ENCODE results near the gene ZNF549. TPM values are rescaled to one million over a fixed set of nuclear protein-coding genes. Genes with fewer than 3 reads are reported as not detected.

Gene ZNF549
- total and polyA plus RNA-seq, 10 of the 15 experiments (the other 5 are each of a cell fraction or from before 2014, with no cell fraction given) = 0.73 to 4.0 (median 2.3) TPM

Other genes with a start within 250 kb of the ZNF549 start
Only the 7 nearest of the 24 such genes appear.
- 0.44 and 0.68 TPM in 2 replicates for gene VN1R1, start 70.2 kb upstream of the ZNF549 start, total RNA-seq (2014; rRNA removed)
- gene VN1R1, start 70.2 kb upstream of the ZNF549 start, total RNA-seq (2014; rRNA removed; fragmentation: Illumina TruSeq; extraction: Trizol) = 0.40 and 0.41 TPM in 2 replicates
- 0.35 and 0.49 TPM in 2 replicates for gene VN1R1, start 70.2 kb upstream of the ZNF549 start, total RNA-seq (2021)
- 0.49 and 0.61 TPM in 2 replicates for gene VN1R1, start 70.2 kb upstream of the ZNF549 start, polyA plus RNA-seq (2011; rRNA removed)
- 0.37 and 0.95 TPM in 2 replicates for gene VN1R1, start 70.2 kb upstream of the ZNF549 start, polyA plus RNA-seq (2014; fragmentation: Illumina TruSeq; extraction: Trizol)
- gene VN1R1, start 70.2 kb upstream of the ZNF549 start, polyA plus RNA-seq (2014; fragmentation: Nextera tagmentation; extraction: Ambion mirVana) = under 1 TPM; 0.07 to 0.13 TPM
- gene VN1R1, start 70.2 kb upstream of the ZNF549 start, polyA plus RNA-seq (2014; rRNA removed) = 0.19 and 0.28 TPM in 2 replicates
- under 1 TPM in 1 of 2 experiments, not detected in 1; 0.17 TPM for gene VN1R1, start 70.2 kb upstream of the ZNF549 start, polyA plus RNA-seq (2016; fragmentation: Nextera tagmentation; extraction: Ambion mirVana)
- gene ZNF772, start 49.8 kb upstream of the ZNF549 start, total RNA-seq (2014; rRNA removed) = 8.7 and 9.4 TPM in 2 replicates
- gene ZNF772, start 49.8 kb upstream of the ZNF549 start, total RNA-seq (2014; rRNA removed; fragmentation: Illumina TruSeq; extraction: Trizol) = 7.2 and 7.3 TPM in 2 replicates
- 5.1 and 5.9 TPM in 2 replicates for gene ZNF772, start 49.8 kb upstream of the ZNF549 start, total RNA-seq (2021)
- 3.9 and 5.5 TPM in 2 replicates for gene ZNF772, start 49.8 kb upstream of the ZNF549 start, polyA plus RNA-seq (2011; rRNA removed)
- 3.7 and 4.4 TPM in 2 replicates for gene ZNF772, start 49.8 kb upstream of the ZNF549 start, polyA plus RNA-seq (2014; fragmentation: Illumina TruSeq; extraction: Trizol)
- gene ZNF772, start 49.8 kb upstream of the ZNF549 start, polyA plus RNA-seq (2014; fragmentation: Nextera tagmentation; extraction: Ambion mirVana) = under 1 TPM; 0.42 to 0.98 TPM
- gene ZNF772, start 49.8 kb upstream of the ZNF549 start, polyA plus RNA-seq (2014; rRNA removed) = 3.0 and 3.2 TPM in 2 replicates
- gene ZNF772, start 49.8 kb upstream of the ZNF549 start, polyA plus RNA-seq (2016; fragmentation: Nextera tagmentation; extraction: Ambion mirVana) = 1 to 10 TPM; 3.3 to 3.7 TPM
- 8.7 and 9.5 TPM in 2 replicates for gene ZNF419, start 39.6 kb upstream of the ZNF549 start, total RNA-seq (2014; rRNA removed)
- 6.9 and 7.2 TPM in 2 replicates for gene ZNF419, start 39.6 kb upstream of the ZNF549 start, total RNA-seq (2014; rRNA removed; fragmentation: Illumina TruSeq; extraction: Trizol)
- gene ZNF419, start 39.6 kb upstream of the ZNF549 start, total RNA-seq (2021) = 6.2 and 7.3 TPM in 2 replicates
- gene ZNF419, start 39.6 kb upstream of the ZNF549 start, polyA plus RNA-seq (2011; rRNA removed) = 12.8 and 16.3 TPM in 2 replicates
- 5.8 and 7.7 TPM in 2 replicates for gene ZNF419, start 39.6 kb upstream of the ZNF549 start, polyA plus RNA-seq (2014; fragmentation: Illumina TruSeq; extraction: Trizol)
- 1 to 10 TPM in 1 of 2 experiments, under 1 TPM in 1; 0.98 to 1.8 TPM for gene ZNF419, start 39.6 kb upstream of the ZNF549 start, polyA plus RNA-seq (2014; fragmentation: Nextera tagmentation; extraction: Ambion mirVana)
- gene ZNF419, start 39.6 kb upstream of the ZNF549 start, polyA plus RNA-seq (2014; rRNA removed) = 7.6 and 8.0 TPM in 2 replicates
- 1 to 10 TPM; 4.6 to 7.7 TPM for gene ZNF419, start 39.6 kb upstream of the ZNF549 start, polyA plus RNA-seq (2016; fragmentation: Nextera tagmentation; extraction: Ambion mirVana)
- gene ZNF773, start 27.4 kb upstream of the ZNF549 start, total RNA-seq (2014; rRNA removed) = 9.1 and 11.4 TPM in 2 replicates
- gene ZNF773, start 27.4 kb upstream of the ZNF549 start, total RNA-seq (2014; rRNA removed; fragmentation: Illumina TruSeq; extraction: Trizol) = 6.0 and 7.6 TPM in 2 replicates
- gene ZNF773, start 27.4 kb upstream of the ZNF549 start, total RNA-seq (2021) = 5.6 and 6.4 TPM in 2 replicates
- 8.1 and 9.6 TPM in 2 replicates for gene ZNF773, start 27.4 kb upstream of the ZNF549 start, polyA plus RNA-seq (2011; rRNA removed)
- 5.5 and 7.4 TPM in 2 replicates for gene ZNF773, start 27.4 kb upstream of the ZNF549 start, polyA plus RNA-seq (2014; fragmentation: Illumina TruSeq; extraction: Trizol)
- 1 to 10 TPM in 1 of 2 experiments, under 1 TPM in 1; 0.21 to 1.4 TPM for gene ZNF773, start 27.4 kb upstream of the ZNF549 start, polyA plus RNA-seq (2014; fragmentation: Nextera tagmentation; extraction: Ambion mirVana)
- gene ZNF773, start 27.4 kb upstream of the ZNF549 start, polyA plus RNA-seq (2014; rRNA removed) = 7.5 and 8.0 TPM in 2 replicates
- gene ZNF773, start 27.4 kb upstream of the ZNF549 start, polyA plus RNA-seq (2016; fragmentation: Nextera tagmentation; extraction: Ambion mirVana) = 1 to 10 TPM; 6.6 to 6.8 TPM
- gene ZNF550, start 32.5 kb downstream of the ZNF549 start, total RNA-seq (2014; rRNA removed) = 7.6 and 8.0 TPM in 2 replicates
- gene ZNF550, start 32.5 kb downstream of the ZNF549 start, total RNA-seq (2014; rRNA removed; fragmentation: Illumina TruSeq; extraction: Trizol) = 7.2 and 7.6 TPM in 2 replicates
- 7.1 and 9.0 TPM in 2 replicates for gene ZNF550, start 32.5 kb downstream of the ZNF549 start, total RNA-seq (2021)
- 14.0 and 18.5 TPM in 2 replicates for gene ZNF550, start 32.5 kb downstream of the ZNF549 start, polyA plus RNA-seq (2011; rRNA removed)
- gene ZNF550, start 32.5 kb downstream of the ZNF549 start, polyA plus RNA-seq (2014; fragmentation: Illumina TruSeq; extraction: Trizol) = 7.9 and 10.9 TPM in 2 replicates
- 1 to 10 TPM; 2.6 to 3.6 TPM for gene ZNF550, start 32.5 kb downstream of the ZNF549 start, polyA plus RNA-seq (2014; fragmentation: Nextera tagmentation; extraction: Ambion mirVana)
- 7.2 and 8.6 TPM in 2 replicates for gene ZNF550, start 32.5 kb downstream of the ZNF549 start, polyA plus RNA-seq (2014; rRNA removed)
- gene ZNF550, start 32.5 kb downstream of the ZNF549 start, polyA plus RNA-seq (2016; fragmentation: Nextera tagmentation; extraction: Ambion mirVana) = 1 to 10 TPM; 4.5 to 4.9 TPM
- gene ZNF416, start 51.6 kb downstream of the ZNF549 start, total RNA-seq (2014; rRNA removed) = 5.2 and 5.4 TPM in 2 replicates
- gene ZNF416, start 51.6 kb downstream of the ZNF549 start, total RNA-seq (2014; rRNA removed; fragmentation: Illumina TruSeq; extraction: Trizol) = 5.1 and 5.3 TPM in 2 replicates
- gene ZNF416, start 51.6 kb downstream of the ZNF549 start, total RNA-seq (2021) = 5.3 TPM in 2 replicates
- 3.9 TPM in 2 replicates for gene ZNF416, start 51.6 kb downstream of the ZNF549 start, polyA plus RNA-seq (2011; rRNA removed)
- 4.1 and 5.4 TPM in 2 replicates for gene ZNF416, start 51.6 kb downstream of the ZNF549 start, polyA plus RNA-seq (2014; fragmentation: Illumina TruSeq; extraction: Trizol)
- 1 to 10 TPM; 1.2 to 1.6 TPM for gene ZNF416, start 51.6 kb downstream of the ZNF549 start, polyA plus RNA-seq (2014; fragmentation: Nextera tagmentation; extraction: Ambion mirVana)
- gene ZNF416, start 51.6 kb downstream of the ZNF549 start, polyA plus RNA-seq (2014; rRNA removed) = 3.2 and 3.9 TPM in 2 replicates
- gene ZNF416, start 51.6 kb downstream of the ZNF549 start, polyA plus RNA-seq (2016; fragmentation: Nextera tagmentation; extraction: Ambion mirVana) = 1 to 10 TPM; 4.4 to 5.1 TPM
- 3.5 and 4.6 TPM in 2 replicates for gene ZIK1, start 56.8 kb downstream of the ZNF549 start, total RNA-seq (2014; rRNA removed)
- gene ZIK1, start 56.8 kb downstream of the ZNF549 start, total RNA-seq (2014; rRNA removed; fragmentation: Illumina TruSeq; extraction: Trizol) = 3.9 and 4.7 TPM in 2 replicates
- 3.3 and 3.5 TPM in 2 replicates for gene ZIK1, start 56.8 kb downstream of the ZNF549 start, total RNA-seq (2021)
- gene ZIK1, start 56.8 kb downstream of the ZNF549 start, polyA plus RNA-seq (2011; rRNA removed) = 2.4 and 3.1 TPM in 2 replicates
- gene ZIK1, start 56.8 kb downstream of the ZNF549 start, polyA plus RNA-seq (2014; fragmentation: Illumina TruSeq; extraction: Trizol) = 2.8 and 3.5 TPM in 2 replicates
- 1 to 10 TPM in 1 of 2 experiments, under 1 TPM in 1; 0.45 to 1.1 TPM for gene ZIK1, start 56.8 kb downstream of the ZNF549 start, polyA plus RNA-seq (2014; fragmentation: Nextera tagmentation; extraction: Ambion mirVana)
- 2.3 TPM in 2 replicates for gene ZIK1, start 56.8 kb downstream of the ZNF549 start, polyA plus RNA-seq (2014; rRNA removed)
- 1 to 10 TPM; 2.5 to 3.3 TPM for gene ZIK1, start 56.8 kb downstream of the ZNF549 start, polyA plus RNA-seq (2016; fragmentation: Nextera tagmentation; extraction: Ambion mirVana)

Measured in GM12878 (cell line).